NCI-H2107 (cell line): ENCODE measurements around the gene OR5K2.

Source experiments
- DNase-seq: peaks from one replicate; lab custom pipeline; 2025; lab: John Stamatoyannopoulos, UW

Gene OR5K2

DNA sequence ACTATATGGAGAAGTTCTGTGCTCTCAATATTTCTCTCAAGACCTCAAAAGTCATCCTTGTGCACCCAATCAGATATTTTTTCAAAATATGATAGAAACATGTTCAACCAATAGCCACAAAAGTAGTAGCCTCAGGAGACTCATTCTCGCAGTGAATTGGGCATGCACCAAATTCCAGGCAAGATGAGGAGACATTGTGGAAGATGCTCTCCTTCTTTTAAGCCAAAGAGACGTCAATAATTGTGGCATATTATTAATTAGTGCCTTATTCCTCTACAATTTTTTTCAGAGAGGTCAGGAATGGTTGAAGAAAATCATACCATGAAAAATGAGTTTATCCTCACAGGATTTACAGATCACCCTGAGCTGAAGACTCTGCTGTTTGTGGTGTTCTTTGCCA is at the start of gene OR5K2:
TSS of gene OR5K2 (plus strand) at position 301 of the 400 bp plus-strand sequence. CDS start at position 301, 0 bp downstream.
- DNase-seq, result no peak

DNA sequence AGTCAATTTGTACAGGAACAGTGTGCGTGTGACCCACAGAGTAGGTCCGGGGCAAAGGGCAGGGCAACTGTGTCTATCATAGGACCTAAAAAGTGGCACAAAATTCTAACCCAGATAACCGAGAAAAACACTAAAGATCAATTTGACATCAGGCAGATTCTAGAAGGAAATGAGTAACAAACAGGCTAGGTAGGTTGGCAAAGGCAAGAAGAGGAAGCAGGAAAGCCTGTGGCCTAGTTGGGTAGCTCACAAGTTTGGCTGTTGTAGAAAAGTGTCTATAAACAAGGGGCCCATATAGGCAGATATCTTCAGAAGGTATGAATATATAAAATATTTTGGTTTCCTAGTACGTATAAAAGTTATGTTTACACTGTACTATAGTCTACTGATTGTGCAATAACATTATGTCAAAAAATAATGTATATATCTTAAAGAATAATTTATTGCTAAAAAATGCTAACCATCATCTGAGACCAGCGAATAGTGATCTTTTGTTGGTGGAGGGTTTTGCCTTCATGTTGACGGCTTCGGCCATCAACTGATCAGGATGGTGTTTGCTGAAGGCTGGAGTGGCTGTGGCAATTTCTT is 47.8 kb upstream of the OR5K2 start:
- no peak for DNase-seq

DNA sequence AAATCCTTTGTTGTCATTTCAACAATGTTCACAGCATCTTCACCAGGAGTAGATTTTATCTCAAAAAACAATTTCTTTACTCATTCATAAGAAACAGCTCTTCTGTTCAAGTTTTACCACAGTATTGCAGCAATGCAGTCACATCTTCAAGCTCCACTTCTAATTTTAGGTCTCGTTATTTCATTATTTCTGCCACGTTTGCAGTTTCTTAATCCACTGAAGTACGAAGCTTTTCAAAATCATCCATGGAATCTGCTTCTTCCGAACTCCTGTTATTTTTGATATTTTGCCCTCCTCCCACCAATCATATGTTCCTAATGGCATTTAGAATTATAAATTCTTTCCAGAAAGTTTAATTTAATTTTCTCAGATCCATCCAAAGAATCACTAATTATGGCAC is 47.1 kb upstream of the OR5K2 start:
- no peak for DNase-seq

- DNase-seq, result no peak
Observed at GRCh38 chr3:98453827-98454226, 43.7 kb upstream of the OR5K2 start.

DNA sequence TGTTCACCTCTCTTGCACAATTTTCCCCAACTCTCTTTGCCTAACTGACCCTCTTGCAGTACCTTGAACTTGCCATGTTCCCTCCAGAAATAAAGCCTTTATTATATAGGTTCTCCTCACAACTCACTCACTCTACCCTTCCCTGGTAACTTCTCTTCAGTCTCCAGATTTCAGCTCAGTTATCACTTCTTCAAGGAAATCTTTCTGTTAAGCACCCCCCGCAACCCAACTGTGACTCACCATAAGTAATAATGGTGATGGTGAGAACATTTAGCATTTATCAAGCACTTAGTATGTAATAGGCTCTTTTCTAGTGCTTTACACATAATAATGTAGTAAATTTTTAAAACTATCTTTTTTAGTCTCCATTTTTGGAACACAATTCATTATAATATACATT is 42.6 kb upstream of the OR5K2 start:
- DNase-seq, result no peak

DNA sequence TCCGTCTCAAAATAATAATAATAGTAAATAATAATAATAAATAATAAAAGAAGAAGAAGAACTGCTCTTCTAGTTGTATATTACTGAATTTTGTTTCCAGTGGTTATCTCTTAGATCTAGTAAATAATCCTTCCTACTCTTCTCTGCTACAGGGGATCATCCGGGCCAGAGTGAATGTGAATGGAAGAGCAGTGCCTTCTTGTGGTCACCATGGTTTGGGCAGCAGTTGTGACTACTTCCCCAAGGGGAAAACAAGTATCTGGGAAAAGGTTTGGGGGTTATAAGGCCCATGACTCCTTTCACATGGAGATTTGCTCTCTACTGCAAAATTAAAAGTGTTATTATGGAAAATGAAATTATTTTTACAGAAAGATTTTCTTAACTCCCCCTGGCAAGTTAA is 39.9 kb upstream of the OR5K2 start:
- DNase-seq, result no peak

GRCh38 chr3:98460220-98460619 is 37.3 kb upstream of the OR5K2 start:
- no peak for DNase-seq

GRCh38 chr3:98462901-98463300 is 34.6 kb upstream of the OR5K2 start, which contains the start of gene OR5K1:
TSS of gene OR5K1 (plus strand) at chr3:98463201. CDS start at chr3:98469577, 6,376 bp downstream.
- no peak for DNase-seq

GRCh38 chr3:98482717-98483482 is 14.6 kb upstream of the OR5K2 start:
- DNase-seq, result no peak

GRCh38 chr3:98483626-98484025 is 13.9 kb upstream of the OR5K2 start:
- DNase-seq, result no peak

DNA sequence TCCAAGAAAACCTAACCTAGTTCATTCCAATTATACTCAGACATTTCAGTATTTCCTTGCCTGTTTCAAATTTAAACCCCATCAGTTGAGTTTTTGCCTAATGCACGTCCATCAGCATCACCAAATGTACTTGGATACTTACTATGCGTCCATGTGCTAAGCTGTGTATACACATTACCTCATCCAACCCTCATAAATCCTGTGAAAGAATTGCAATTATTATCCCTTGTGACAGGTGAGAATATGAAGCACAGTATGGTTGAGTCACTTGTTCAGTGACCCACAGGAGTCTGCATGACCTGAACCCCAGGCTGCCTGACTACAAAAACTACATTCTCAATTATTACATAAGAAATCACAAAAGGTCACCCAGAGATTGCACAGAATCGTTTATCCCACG is 2.5 kb downstream of the OR5K2 start:
- DNase-seq, result no peak

GRCh38 chr3:98501270-98501669 is 3.8 kb downstream of the OR5K2 start:
- no peak for DNase-seq

DNA sequence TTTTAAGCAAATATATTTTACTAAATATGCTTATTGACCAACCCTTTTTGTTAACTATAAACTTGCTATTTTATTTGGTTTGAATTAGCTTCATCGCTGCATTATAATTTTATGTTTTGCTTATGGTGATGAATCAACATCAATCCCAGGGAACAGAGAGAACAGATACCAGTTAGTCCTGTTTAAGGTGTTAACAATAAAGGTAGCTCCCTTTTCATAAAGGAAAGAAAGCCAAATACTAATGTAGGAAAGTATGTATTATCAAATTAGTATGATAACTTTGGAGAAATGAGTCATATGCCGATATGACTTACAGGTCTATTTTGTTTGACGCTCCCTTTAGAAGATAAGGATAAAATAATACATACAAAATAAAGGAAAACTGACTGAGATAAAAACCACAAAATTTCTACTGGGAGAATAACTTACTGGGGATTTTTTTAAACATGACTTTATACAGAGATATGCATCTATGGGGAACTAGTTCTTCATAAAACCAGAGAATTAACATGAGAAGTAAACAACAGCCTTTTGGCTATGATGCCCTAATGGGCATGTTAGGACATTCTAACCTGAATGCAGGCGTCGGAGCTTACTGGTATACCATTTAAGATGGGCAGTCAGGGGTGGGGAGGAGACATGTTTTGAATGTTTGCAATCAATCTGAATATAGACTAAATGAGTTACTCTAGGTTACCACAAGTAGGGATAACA is 4.5 kb downstream of the OR5K2 start:
- no peak for DNase-seq

- DNase-seq, result no peak
Observed at GRCh38 chr3:98504539-98504938, 7.1 kb downstream of the OR5K2 start.

GRCh38 chr3:98508582-98508981 is 11.1 kb downstream of the OR5K2 start:
- DNase-seq, result no peak

DNA sequence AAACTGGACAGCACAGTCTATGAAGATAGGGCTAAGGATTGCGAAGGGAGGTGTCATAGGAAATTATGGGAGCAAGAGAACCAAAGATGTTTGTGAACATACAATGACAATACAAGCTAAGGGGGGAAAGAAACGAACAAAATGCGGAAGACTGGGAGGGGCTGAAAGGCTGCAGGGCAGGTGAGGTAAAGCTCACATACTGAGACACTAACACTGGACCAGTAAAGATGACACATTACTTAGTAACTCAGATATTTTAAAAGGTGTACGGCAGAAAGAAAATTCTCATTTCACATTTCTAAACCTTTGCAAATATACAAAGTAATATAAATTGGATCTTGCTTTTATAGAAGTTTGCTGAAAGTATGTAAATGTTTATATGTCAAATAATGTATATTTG is 15.1 kb downstream of the OR5K2 start:
- DNase-seq, result no peak

DNA sequence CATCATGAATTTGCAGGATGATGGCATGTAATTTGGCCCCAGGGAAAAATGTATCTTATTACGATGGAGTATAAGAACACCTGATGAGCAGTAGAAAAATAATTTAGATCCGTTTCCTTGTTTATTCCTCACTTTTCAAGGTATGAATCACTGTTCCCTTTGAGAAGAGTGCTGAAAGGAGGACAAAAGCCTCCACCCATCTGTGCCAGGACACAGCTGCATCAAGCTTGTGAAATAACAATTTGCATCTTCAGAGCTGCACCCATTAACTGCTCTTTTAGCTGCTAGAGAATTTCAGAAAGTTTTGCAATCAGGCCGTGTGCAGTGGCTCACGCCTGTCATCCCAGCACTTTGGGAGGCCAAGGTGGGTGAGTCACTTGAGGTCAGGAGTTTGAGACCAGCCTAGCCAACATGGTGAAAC is 15.6 kb downstream of the OR5K2 start:
- DNase-seq, result no peak

DNA sequence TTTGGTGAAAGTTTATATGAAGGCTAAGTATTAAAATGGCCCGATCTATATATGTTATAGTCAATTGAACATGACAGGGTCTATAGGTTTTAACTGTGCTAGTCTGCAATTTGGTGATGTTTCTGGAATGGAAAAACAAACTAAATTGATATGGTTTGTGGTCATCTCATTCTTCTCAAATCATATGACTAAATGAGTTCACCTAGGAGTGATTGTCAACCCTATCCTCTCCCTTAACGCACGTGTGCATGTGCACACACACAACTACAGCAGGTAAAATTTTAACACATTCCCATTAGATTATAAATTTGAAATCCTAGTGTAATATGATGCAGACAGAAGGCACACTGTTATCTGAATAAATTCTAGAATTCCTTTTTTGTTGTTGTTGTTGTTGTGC is 16.3 kb downstream of the OR5K2 start:
- no peak for DNase-seq

- DNase-seq, result no peak
Observed at GRCh38 chr3:98514948-98515347, 17.5 kb downstream of the OR5K2 start.

GRCh38 chr3:98518816-98519215 is 21.3 kb downstream of the OR5K2 start:
- DNase-seq, result no peak

- DNase-seq, result no peak
Observed at GRCh38 chr3:98519351-98519750, 21.9 kb downstream of the OR5K2 start.

GRCh38 chr3:98521897-98522543 is 24.5 kb downstream of the OR5K2 start:
- peak; percentile 18 for DNase-seq
